ENCODE measurements around the gene RBMS3.

DNA sequence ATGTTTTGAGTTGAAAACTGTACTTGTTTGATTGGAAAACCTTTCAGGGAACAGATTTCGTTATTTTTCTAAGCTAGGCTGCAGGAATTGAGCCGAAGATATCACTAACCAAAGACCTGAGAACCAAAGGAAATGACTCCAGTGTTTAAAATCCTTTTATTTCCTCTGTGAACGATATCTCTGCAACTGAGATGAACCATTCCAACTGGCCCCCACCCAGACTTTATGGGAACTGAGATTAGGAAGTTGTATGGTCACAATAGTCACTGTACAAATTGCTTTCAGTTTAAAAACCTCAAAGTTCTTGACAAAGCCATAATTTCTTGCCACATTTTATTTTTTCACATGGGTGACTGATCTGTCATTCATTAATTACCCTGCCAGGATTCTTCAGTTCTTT, 232.4 kb downstream of the RBMS3 start:
- TF ChIP-seq, protein P1, sequence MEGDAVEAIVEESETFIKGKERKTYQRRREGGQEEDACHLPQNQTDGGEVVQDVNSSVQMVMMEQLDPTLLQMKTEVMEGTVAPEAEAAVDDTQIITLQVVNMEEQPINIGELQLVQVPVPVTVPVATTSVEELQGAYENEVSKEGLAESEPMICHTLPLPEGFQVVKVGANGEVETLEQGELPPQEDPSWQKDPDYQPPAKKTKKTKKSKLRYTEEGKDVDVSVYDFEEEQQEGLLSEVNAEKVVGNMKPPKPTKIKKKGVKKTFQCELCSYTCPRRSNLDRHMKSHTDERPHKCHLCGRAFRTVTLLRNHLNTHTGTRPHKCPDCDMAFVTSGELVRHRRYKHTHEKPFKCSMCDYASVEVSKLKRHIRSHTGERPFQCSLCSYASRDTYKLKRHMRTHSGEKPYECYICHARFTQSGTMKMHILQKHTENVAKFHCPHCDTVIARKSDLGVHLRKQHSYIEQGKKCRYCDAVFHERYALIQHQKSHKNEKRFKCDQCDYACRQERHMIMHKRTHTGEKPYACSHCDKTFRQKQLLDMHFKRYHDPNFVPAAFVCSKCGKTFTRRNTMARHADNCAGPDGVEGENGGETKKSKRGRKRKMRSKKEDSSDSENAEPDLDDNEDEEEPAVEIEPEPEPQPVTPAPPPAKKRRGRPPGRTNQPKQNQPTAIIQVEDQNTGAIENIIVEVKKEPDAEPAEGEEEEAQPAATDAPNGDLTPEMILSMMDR (IDR thresholded peaks at IDR 0.05): no peak
- TF ChIP-seq POLR2A (IDR thresholded peaks at IDR 0.05) (no peak), POLR2AphosphoS5 (IDR thresholded peaks at IDR 0.05) (no peak)
